PFSK-1 (cell line): ENCODE results near the gene CPTP.

Experiments used
- FOXP2 ChIP-seq: optimal IDR thresholded peaks from 2 replicates; pipeline ENCODE3; 2011; ENCODE audit warnings: borderline replicate concordance, control low read depth, inconsistent platforms; ENCODE audit not compliant: insufficient read depth; ENCODE audit errors: extremely low read length, extremely low read depth
- POLR2AphosphoS5 ChIP-seq: IDR thresholded peaks from 2 replicates; pipeline ENCODE4 v1.6.1; 2012; ENCODE audit warnings: low read depth, mild to moderate bottlenecking, control low read depth, low read length, moderate library complexity
- REST ChIP-seq, 2 experiments: IDR thresholded peaks; 2 replicates each; pipeline versions ENCODE4 v1.6.1 to v1.8.0; 2011 to 2012; ENCODE audit warnings: low read depth in 2 of 2, low read length in 2 of 2, control low read depth in 1 of 2, inconsistent platforms in 1 of 2, mild to moderate bottlenecking in 1 of 2, moderate library complexity in 1 of 2; ENCODE audit not compliant: insufficient read depth in 1 of 2
- SIN3A ChIP-seq: IDR thresholded peaks from 2 replicates; pipeline ENCODE4 v1.6.1; 2012; ENCODE audit warnings: mild to moderate bottlenecking, low read length, moderate library complexity, borderline replicate concordance; ENCODE audit not compliant: insufficient read depth
- TAF1 ChIP-seq: IDR thresholded peaks from 2 replicates; pipeline ENCODE4 v1.6.1; 2012; ENCODE audit warnings: low read length, control low read depth, borderline replicate concordance; ENCODE audit not compliant: insufficient read depth

CPTP gene

GRCh38 chr1:1279028-1279427 lies 45.6 kb upstream of the CPTP start:
- no peak for TF ChIP-seq TAF1
- TF ChIP-seq FOXP2: no peak
- no peak for TF ChIP-seq POLR2AphosphoS5
- TF ChIP-seq SIN3A: no peak
- TF ChIP-seq REST (IDR thresholded peaks at IDR 0.05; ENCODE audit: insufficient read depth in 1 of 2, low read depth in 2 of 2, low read length in 2 of 2): no peak

- no peak for TF ChIP-seq POLR2AphosphoS5
- TF ChIP-seq SIN3A: no peak
- no peak for TF ChIP-seq TAF1
- TF ChIP-seq REST (IDR thresholded peaks at IDR 0.05; ENCODE audit: insufficient read depth in 1 of 2, low read depth in 2 of 2, low read length in 2 of 2): no peak
- TF ChIP-seq FOXP2: no peak
Observed at GRCh38 chr1:1280782-1281481, 43.7 kb upstream of the CPTP start.

- TF ChIP-seq SIN3A: no peak
- no peak for TF ChIP-seq TAF1
- no peak for TF ChIP-seq FOXP2
- no peak for TF ChIP-seq POLR2AphosphoS5
- TF ChIP-seq REST (IDR thresholded peaks at IDR 0.05; ENCODE audit: insufficient read depth in 1 of 2, low read depth in 2 of 2, low read length in 2 of 2): no peak
Observed at GRCh38 chr1:1281533-1282321, 42.9 kb upstream of the CPTP start.

GRCh38 chr1:1282998-1283397 lies 41.6 kb upstream of the CPTP start:
- TF ChIP-seq POLR2AphosphoS5 (no peak), TAF1 (no peak), REST (IDR thresholded peaks at IDR 0.05; ENCODE audit: insufficient read depth in 1 of 2, low read depth in 2 of 2, low read length in 2 of 2) (no peak), FOXP2 (no peak), SIN3A (no peak)
